Smooth muscle cell (in vitro differentiated cells): ENCODE data around the gene ST7. TPM values are rescaled to one million over a fixed set of nuclear protein-coding genes. Genes with fewer than 3 reads are reported as not detected.

Source experiments
- DNase-seq: peaks from one replicate; lab custom pipeline; 2025; ENCODE audit not compliant: unreplicated experiment; lab: John Stamatoyannopoulos, UW
- H2AFZ ChIP-seq: fragments of 200-600 bp; sonication (generic); 2 replicates; pipeline ENCODE4 v1.6.0; 2016; ENCODE audit warnings: antibody characterized with exemption, low read depth, mild to moderate bottlenecking
- H3F3A ChIP-seq: fragments of 200-600 bp; sonication (generic); 2 replicates; pipeline ENCODE4 v1.6.0; 2017; ENCODE audit warnings: antibody characterized with exemption, low read depth
- H3K27ac ChIP-seq: fragments of 200-600 bp; sonication (generic); 2 replicates; pipeline ENCODE4 v1.5.1; 2016; ENCODE audit warnings: low read depth, mild to moderate bottlenecking
- H3K27me3 ChIP-seq: fragments of 200-600 bp; sonication (generic); 2 replicates; pipeline ENCODE4 v1.6.1; 2016; ENCODE audit warnings: low read depth, mild to moderate bottlenecking
- H3K36me3 ChIP-seq: fragments of 200-600 bp; sonication (generic); 2 replicates; pipeline ENCODE4 v1.5.1; 2016; ENCODE audit warnings: low read depth
- H3K4me1 ChIP-seq: fragments of 200-600 bp; sonication (generic); 2 replicates; pipeline ENCODE4 v1.5.1; 2016; ENCODE audit warnings: low read depth
- H3K4me2 ChIP-seq: fragments of 200-600 bp; sonication (generic); 2 replicates; pipeline ENCODE4 v1.6.0; 2016; ENCODE audit warnings: mild to moderate bottlenecking
- H3K4me3 ChIP-seq: fragments of 200-600 bp; sonication (generic); 2 replicates; pipeline ENCODE4 v1.5.1; 2016; ENCODE audit warnings: mild to moderate bottlenecking
- H3K79me2 ChIP-seq: fragments of 200-600 bp; sonication (generic); 2 replicates; pipeline ENCODE4 v1.6.0; 2016; ENCODE audit warnings: low read depth, mild to moderate bottlenecking
- H3K9ac ChIP-seq: fragments of 200-600 bp; sonication (generic); 2 replicates; pipeline ENCODE4 v1.6.0; 2016; ENCODE audit warnings: low read depth
- H3K9me3 ChIP-seq: fragments of 200-600 bp; sonication (generic); replicated peaks from 2 replicates; pipeline ENCODE4 v1.5.1; 2016; ENCODE audit warnings: low read depth
- H4K20me1 ChIP-seq: fragments of 200-600 bp; sonication (generic); 2 replicates; pipeline ENCODE4 v1.6.0; 2016; ENCODE audit warnings: low read depth
- whole genome bisulfite sequencing: methylation state at CpG from one replicate; pipeline ENCODE4 v1.1.7; 2016; ENCODE audit warnings: low lambda C conversion rate; 5-methylcytosine and 5-hydroxymethylcytosine counted together
- polyA plus RNA-seq: library from polyadenylated mRNA; unstranded; fragments of >200 nt; fragmentation: Nextera tagmentation; extraction: Ambion mirVana; gene quantifications from 2 replicates; pipeline ENCODE4 v1.2.1, GENCODE V29; 2016
- total RNA-seq: library from RNA; depleted of rRNA; stranded (reverse); fragments of >200 nt; gene quantifications from 2 replicates; pipeline ENCODE4 v1.2.3, GENCODE V29; 2014
- TF ChIP-seq, protein P1 (sequence below): fragments of 200-600 bp; sonication (generic); IDR thresholded peaks from 2 replicates; pipeline ENCODE4 v1.5.1; 2017; ENCODE audit warnings: borderline replicate concordance, mild to moderate bottlenecking, antibody characterized with exemption; ENCODE audit not compliant: insufficient read depth, poor library complexity, severe bottlenecking

ST7 gene
- total and polyA plus RNA-seq, 2 experiments from 2014 or later = 23.2 to 26.1 TPM

DNA sequence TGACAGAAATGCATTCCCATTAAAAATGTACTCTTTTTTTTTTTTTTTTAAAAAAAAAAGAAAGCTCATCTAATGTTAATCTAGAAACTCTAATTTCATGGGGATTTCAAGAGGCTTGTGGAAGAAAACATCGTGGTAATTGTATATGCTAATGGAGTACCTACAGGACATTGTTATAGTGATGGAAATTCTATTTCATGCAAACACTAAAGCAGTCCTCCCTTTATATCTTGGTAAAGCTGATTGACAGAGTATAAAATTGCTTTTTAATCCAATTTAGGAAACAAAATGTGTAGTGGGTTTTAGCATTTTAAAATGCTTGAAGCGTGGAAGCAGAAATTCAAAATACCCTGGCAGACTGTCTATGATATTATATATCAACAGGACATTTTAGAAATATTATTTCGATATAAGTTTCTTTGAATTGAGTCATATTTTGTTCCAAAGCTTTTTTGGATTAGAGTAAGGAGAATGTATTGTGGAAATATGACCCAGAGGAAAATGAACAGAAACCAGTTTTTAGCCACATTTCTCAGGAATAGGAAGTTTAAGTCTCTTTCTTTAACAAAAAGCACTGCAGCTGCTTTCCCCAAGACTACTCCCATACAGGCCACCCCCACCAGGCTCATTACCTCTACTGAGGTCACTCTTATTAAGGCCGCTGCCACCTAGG is 247.6 kb downstream of the ST7 start:
- no peak overlapping the region for H3K4me2 ChIP-seq
- no peak overlapping the region for H3K9ac ChIP-seq
- DNase-seq = no peak
- no peaks in the 10 kb centered on the region for H3K4me1 ChIP-seq
- no peaks in the 10 kb centered on the region for H3K79me2 ChIP-seq
- no peaks in the 10 kb centered on the region for H4K20me1 ChIP-seq
- H3K27ac ChIP-seq = no peak overlapping the region
- no peak overlapping the region for H2AFZ ChIP-seq
- no peaks in the 10 kb centered on the region for H3K36me3 ChIP-seq
- H3K9me3 ChIP-seq = no peaks in the 10 kb centered on the region
- no peak overlapping the region for H3K4me3 ChIP-seq
- WGBS = 93% methylated on average over 4 of the region's 4 CpGs
- H3F3A ChIP-seq = no peaks in the 10 kb centered on the region
- no peaks in the 10 kb centered on the region for H3K27me3 ChIP-seq
- TF ChIP-seq, protein P1, sequence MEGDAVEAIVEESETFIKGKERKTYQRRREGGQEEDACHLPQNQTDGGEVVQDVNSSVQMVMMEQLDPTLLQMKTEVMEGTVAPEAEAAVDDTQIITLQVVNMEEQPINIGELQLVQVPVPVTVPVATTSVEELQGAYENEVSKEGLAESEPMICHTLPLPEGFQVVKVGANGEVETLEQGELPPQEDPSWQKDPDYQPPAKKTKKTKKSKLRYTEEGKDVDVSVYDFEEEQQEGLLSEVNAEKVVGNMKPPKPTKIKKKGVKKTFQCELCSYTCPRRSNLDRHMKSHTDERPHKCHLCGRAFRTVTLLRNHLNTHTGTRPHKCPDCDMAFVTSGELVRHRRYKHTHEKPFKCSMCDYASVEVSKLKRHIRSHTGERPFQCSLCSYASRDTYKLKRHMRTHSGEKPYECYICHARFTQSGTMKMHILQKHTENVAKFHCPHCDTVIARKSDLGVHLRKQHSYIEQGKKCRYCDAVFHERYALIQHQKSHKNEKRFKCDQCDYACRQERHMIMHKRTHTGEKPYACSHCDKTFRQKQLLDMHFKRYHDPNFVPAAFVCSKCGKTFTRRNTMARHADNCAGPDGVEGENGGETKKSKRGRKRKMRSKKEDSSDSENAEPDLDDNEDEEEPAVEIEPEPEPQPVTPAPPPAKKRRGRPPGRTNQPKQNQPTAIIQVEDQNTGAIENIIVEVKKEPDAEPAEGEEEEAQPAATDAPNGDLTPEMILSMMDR = no peak

DNA sequence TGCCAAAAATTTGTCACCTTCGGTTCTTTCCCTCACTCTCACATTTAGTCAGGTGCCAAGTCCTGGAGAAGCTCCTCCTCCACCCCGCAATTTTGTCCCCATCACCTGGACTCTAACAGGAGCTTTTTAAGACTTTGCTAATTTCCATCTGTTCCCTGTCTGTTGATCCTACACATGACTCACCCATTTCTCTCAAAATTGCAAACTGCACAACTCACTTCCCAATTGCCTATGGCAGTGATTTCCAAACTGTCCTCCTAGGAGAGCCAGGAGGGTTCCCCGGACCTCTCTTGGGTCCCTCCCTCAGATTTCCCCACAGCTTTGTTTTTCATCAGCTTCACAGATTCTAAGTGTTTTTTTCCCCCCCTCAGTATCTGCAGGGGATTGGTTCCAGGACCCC is 249.2 kb downstream of the ST7 start:
- no peaks in the 10 kb centered on the region for H3K4me1 ChIP-seq
- no peaks in the 10 kb centered on the region for H3K27me3 ChIP-seq
- no peaks in the 10 kb centered on the region for H4K20me1 ChIP-seq
- TF ChIP-seq, protein P1 = no peak
- WGBS = 61% methylated on average over 3 of the region's 3 CpGs
- H3K4me2 ChIP-seq = no peak overlapping the region
- H3K9ac ChIP-seq = no peak overlapping the region
- H3K4me3 ChIP-seq = no peak overlapping the region
- H3K9me3 ChIP-seq = no peaks in the 10 kb centered on the region
- DNase-seq = no peak
- H3F3A ChIP-seq = no peaks in the 10 kb centered on the region
- no peak overlapping the region for H3K27ac ChIP-seq
- no peaks in the 10 kb centered on the region for H3K36me3 ChIP-seq
- H3K79me2 ChIP-seq = no peaks in the 10 kb centered on the region
- no peak overlapping the region for H2AFZ ChIP-seq

DNA sequence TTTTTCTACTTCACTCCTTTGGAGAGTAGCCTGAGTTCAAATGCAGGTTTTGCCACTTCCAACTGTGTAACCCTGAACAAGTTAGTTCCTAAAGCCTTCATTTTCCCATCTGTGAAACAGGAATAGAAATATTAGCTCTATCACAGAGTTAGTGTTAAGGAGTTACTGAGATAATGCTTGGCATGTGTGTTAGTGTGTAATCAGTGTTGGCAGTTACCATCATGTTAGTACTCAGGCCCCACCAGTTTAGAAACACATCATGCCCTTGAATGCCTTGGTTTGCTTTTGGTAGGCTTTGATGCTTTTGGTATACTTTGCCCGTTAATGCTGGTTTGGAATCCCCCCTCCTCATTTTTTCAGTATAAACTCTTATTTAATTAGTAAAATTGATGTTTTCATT is 249.9 kb downstream of the ST7 start:
- Histone ChIP-seq H2AFZ (no peak overlapping the region), H3K4me2 (no peak overlapping the region), H3K9ac (no peak overlapping the region), H3K27ac (no peak overlapping the region), H3K79me2 (no peaks in the 10 kb centered on the region), H3K4me1 (no peaks in the 10 kb centered on the region), H4K20me1 (no peaks in the 10 kb centered on the region), H3F3A (no peaks in the 10 kb centered on the region), H3K4me3 (no peak overlapping the region), H3K27me3 (no peaks in the 10 kb centered on the region), H3K9me3 (no peaks in the 10 kb centered on the region), H3K36me3 (no peaks in the 10 kb centered on the region)
- DNase-seq = no peak
- TF ChIP-seq, protein P1 = no peak
- 100% methylated on average over 1 of the region's 1 CpG for WGBS

DNA sequence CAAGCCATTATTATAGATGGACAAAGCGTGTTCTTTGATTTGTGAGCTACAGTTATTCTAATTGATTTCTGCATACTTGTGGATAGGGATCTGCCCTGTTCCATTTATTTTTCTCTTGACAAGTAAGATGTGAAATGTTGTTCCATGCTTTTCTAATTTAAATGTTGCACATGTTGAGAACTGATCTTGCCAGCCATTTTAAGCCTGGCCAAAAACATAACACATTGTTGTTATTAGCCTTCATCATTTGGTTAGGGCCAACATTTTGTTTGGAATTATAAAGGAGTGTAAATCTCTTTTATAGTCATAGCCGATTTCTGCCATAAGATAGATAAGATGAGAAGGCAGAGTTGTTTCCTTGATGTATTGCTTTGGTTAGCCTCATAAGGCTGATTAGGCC is 252.6 kb downstream of the ST7 start:
- TF ChIP-seq, protein P1 = no peak
- no peaks in the 10 kb centered on the region for H4K20me1 ChIP-seq
- no peak overlapping the region for H3K4me3 ChIP-seq
- no peak overlapping the region for H2AFZ ChIP-seq
- H3K27me3 ChIP-seq = no peaks in the 10 kb centered on the region
- no peaks in the 10 kb centered on the region for H3K79me2 ChIP-seq
- H3K9ac ChIP-seq = no peak overlapping the region
- no peaks in the 10 kb centered on the region for H3K4me1 ChIP-seq
- H3K9me3 ChIP-seq = no peaks in the 10 kb centered on the region
- no peak overlapping the region for H3K27ac ChIP-seq
- WGBS = 88% methylated on average over 2 of the region's 2 CpGs
- no peak overlapping the region for H3K4me2 ChIP-seq
- DNase-seq = no peak
- no peaks in the 10 kb centered on the region for H3F3A ChIP-seq
- H3K36me3 ChIP-seq = peaks cover 5% of the 10 kb centered on the region
